IMR-90 (cell line): ENCODE measurements around the gene CTBP1. TPM values are rescaled to one million over a fixed set of nuclear protein-coding genes. Genes with fewer than 3 reads are reported as not detected.
"Not testable (repeated sequence)": the region's sequence is repeated elsewhere in the genome, so short reads cannot be mapped to it uniquely, and the experiment has no call there.

Source experiments
- ATAC-seq: fragments of 200-7000 bp; cut with Tn5 transposase; 2 replicates; pipeline ENCODE4 v1.9.1; 2020; ENCODE audit warnings: low read depth, mild to moderate bottlenecking, moderate library complexity
- BruUV-seq: library from RNA; stranded (reverse); fragments of 400-500 nt; replicated peaks from 2 replicates; lab custom pipeline; 2021; lab: Mats Ljungman, UMichigan
- CTCF ChIA-PET: fragments of 300-600 bp; formaldehyde crosslinking; extraction: SDS; loops from one replicate; lab custom pipeline; 2021; ENCODE audit warnings: antibody characterized with exemption; lab: Yijun Ruan, JAX
- POLR2A ChIA-PET: fragments of 300-600 bp; sonication (Branson Sonifier 250); formaldehyde crosslinking; loops from one replicate; lab custom pipeline; 2022; ENCODE audit warnings: antibody characterized with exemption; ENCODE audit not compliant: unreplicated experiment; lab: Charles Lee
- DNase-seq: peaks from one replicate; pipeline ENCODE4 v3.0.0; 2013
- H2AFZ ChIP-seq: replicated peaks from 2 replicates; pipeline ENCODE3; 2013; ENCODE audit warnings: low read length, mild to moderate bottlenecking; ENCODE audit not compliant: poor library complexity
- H2AK5ac ChIP-seq: 2 replicates; pipeline ENCODE4 v1.6.1; 2013; ENCODE audit warnings: low read depth, low read length, inconsistent platforms
- H2AK9ac ChIP-seq: replicated peaks from 2 replicates; pipeline ENCODE3; 2013; ENCODE audit warnings: mild to moderate bottlenecking, low read depth, low read length, moderate library complexity; ENCODE audit not compliant: poor library complexity
- H2BK120ac ChIP-seq: 2 replicates; pipeline ENCODE4 v1.6.1; 2013; ENCODE audit warnings: low read depth, low read length, inconsistent platforms
- H2BK15ac ChIP-seq: 3 replicates; pipeline ENCODE4 v1.6.1; 2013; ENCODE audit warnings: low read depth, low read length, inconsistent platforms
- H2BK20ac ChIP-seq: 2 replicates; pipeline ENCODE4 v1.6.1; 2013; ENCODE audit warnings: low read depth, mild to moderate bottlenecking, inconsistent platforms, low read length, moderate library complexity
- H2BK5ac ChIP-seq: 2 replicates; pipeline ENCODE4 v1.6.1; 2013; ENCODE audit warnings: mild to moderate bottlenecking, low read depth, low read length, inconsistent platforms; ENCODE audit not compliant: poor library complexity, severe bottlenecking
- H3K14ac ChIP-seq: replicated peaks from 2 replicates; pipeline ENCODE4 v1.6.1; 2013; ENCODE audit warnings: low read depth, low read length, inconsistent platforms
- H3K18ac ChIP-seq: 2 replicates; pipeline ENCODE4 v1.6.1; 2013; ENCODE audit warnings: low read depth, low read length, control low read depth
- H3K23ac ChIP-seq: 2 replicates; pipeline ENCODE4 v1.6.1; 2013; ENCODE audit warnings: low read depth, low read length, inconsistent platforms
- H3K27ac ChIP-seq: 2 replicates; pipeline ENCODE4 v1.5.1; 2013; ENCODE audit warnings: mild to moderate bottlenecking, control low read depth, low read length; ENCODE audit not compliant: insufficient read depth
- H3K27me3 ChIP-seq: 2 replicates; pipeline ENCODE4 v1.6.1; 2013; ENCODE audit warnings: low read length; ENCODE audit not compliant: control insufficient read depth, insufficient read depth
- H3K36me3 ChIP-seq: 2 replicates; pipeline ENCODE4 v1.6.1; 2013; ENCODE audit warnings: low read length, mixed read lengths; ENCODE audit not compliant: control insufficient read depth, insufficient read depth
- H3K4ac ChIP-seq: 2 replicates; pipeline ENCODE4 v1.6.1; 2013; ENCODE audit warnings: low read depth, low read length, inconsistent platforms
- H3K4me1 ChIP-seq: 2 replicates; pipeline ENCODE4 v1.6.1; 2013; ENCODE audit warnings: low read length, mixed read lengths; ENCODE audit not compliant: control insufficient read depth, insufficient read depth
- H3K4me2 ChIP-seq: 2 replicates; pipeline ENCODE4 v1.6.1; 2013; ENCODE audit warnings: low read depth, mild to moderate bottlenecking, control low read depth, low read length, moderate library complexity
- H3K4me3 ChIP-seq: 2 replicates; pipeline ENCODE4 v1.5.1; 2013; ENCODE audit warnings: low read depth, mild to moderate bottlenecking, control low read depth, low read length, moderate library complexity; ENCODE audit not compliant: insufficient read depth
- H3K56ac ChIP-seq: 2 replicates; pipeline ENCODE4 v1.6.1; 2013; ENCODE audit warnings: low read length, inconsistent platforms; ENCODE audit not compliant: insufficient read depth; ENCODE audit errors: extremely low read depth
- H3K79me1 ChIP-seq, 2 experiments: 2 replicates each; pipeline ENCODE4 v1.6.1; 2013; ENCODE audit warnings: low read length in 2 of 2, inconsistent platforms in 1 of 2, low read depth in 1 of 2
- H3K9ac ChIP-seq: 2 replicates; pipeline ENCODE4 v1.6.1; 2013; ENCODE audit warnings: low read depth, low read length, control low read depth
- H3K9me1 ChIP-seq: 2 replicates; pipeline ENCODE4 v1.6.1; 2013; ENCODE audit warnings: low read length, inconsistent platforms; ENCODE audit not compliant: insufficient read depth
- H3K9me3 ChIP-seq: 2 replicates; pipeline ENCODE4 v1.6.1; 2013; ENCODE audit warnings: low read length; ENCODE audit not compliant: control insufficient read depth, insufficient read depth
- H4K20me1 ChIP-seq: 2 replicates; pipeline ENCODE4 v1.6.1; 2013; ENCODE audit warnings: low read length, inconsistent platforms; ENCODE audit not compliant: insufficient read depth
- H4K5ac ChIP-seq: 2 replicates; pipeline ENCODE4 v1.6.1; 2013; ENCODE audit warnings: mild to moderate bottlenecking, low read depth, low read length, control low read depth
- H4K8ac ChIP-seq, 2 experiments: 2 replicates each; pipeline ENCODE4 v1.6.1; 2013; ENCODE audit warnings: low read depth in 2 of 2, low read length in 2 of 2, control low read depth in 1 of 2, inconsistent platforms in 1 of 2
- H4K91ac ChIP-seq: 2 replicates; pipeline ENCODE4 v1.6.1; 2013; ENCODE audit warnings: low read depth, low read length, inconsistent platforms; ENCODE audit not compliant: insufficient read depth
- WGBS, 2 experiments: methylation state at CpG; one replicate each; pipeline versions ENCODE4 v1.1.5 to v1.1.7; 2013; ENCODE audit warnings: missing lambda C conversion rate in 2 of 2; ENCODE audit not compliant: insufficient read length in 1 of 2; ENCODE audit errors: extremely low coverage in 2 of 2; 5-methylcytosine and 5-hydroxymethylcytosine counted together
- dilution Hi-C: fragments of 300-500 bp; cut with HindIII; formaldehyde crosslinking; loops from one replicate; pipeline ENCODE4 v1.14.3; 2018; ENCODE audit warnings: low sequenced_read_pairs; ENCODE audit not compliant: unreplicated experiment
- in situ Hi-C: fragments of 300-500 bp; cut with MboI; formaldehyde crosslinking; loops from 3 replicates; pipeline ENCODE4 v1.14.3; 2019; ENCODE audit warnings: low sequenced_read_pairs, inconsistent platforms, mixed read lengths
- intact Hi-C: fragments of 100-400 bp; cut with micrococcal nuclease; formaldehyde crosslinking; loops from 2 replicates; pipeline ENCODE4 v1.10.0; 2022
- polyA plus RNA-seq, 3 experiments: library from polyadenylated mRNA; depleted of rRNA; stranded (reverse); fragments of >200 nt; gene quantifications; 2 replicates each; pipeline ENCODE4 v1.2.3, GENCODE V29; 2012; ENCODE audit warnings: low replicate concordance in 1 of 3
- total RNA-seq: library from RNA; depleted of rRNA; stranded (reverse); fragments of >200 nt; gene quantifications from 2 replicates; pipeline ENCODE4 v1.2.3, GENCODE V29; 2012

CTBP1 gene
- total and polyA plus RNA-seq, 2 of the 4 experiments (the other 2 are of a cell fraction): 147 to 212 TPM

GRCh38 chr4:1236836-1237235 is 12.1 kb downstream of the CTBP1 start:
- H3K23ac ChIP-seq, ATAC-seq, H4K8ac ChIP-seq, H3K9me3 ChIP-seq, CTCF ChIA-PET, H3K14ac ChIP-seq, H3K27me3 ChIP-seq, POLR2A ChIA-PET, H4K5ac ChIP-seq, DNase-seq, dilution Hi-C loops, H3K18ac ChIP-seq, BruUV-seq, H3K4me2 ChIP-seq, H3K4me3 ChIP-seq, H2BK120ac ChIP-seq, H2AK9ac ChIP-seq, H4K91ac ChIP-seq, H3K56ac ChIP-seq, H3K4ac ChIP-seq, H2BK5ac ChIP-seq, H2AFZ ChIP-seq, H3K27ac ChIP-seq, in situ Hi-C loops, H3K9ac ChIP-seq, H3K9me1 ChIP-seq, H2BK20ac ChIP-seq, H2AK5ac ChIP-seq, intact Hi-C loops, H2BK15ac ChIP-seq: not testable (repeated sequence)
- H3K36me3 ChIP-seq: peaks cover 70% of the 10 kb centered on the region
- WGBS, 2 experiments: 97% methylated on average over 9 of the region's 13 CpGs; no CpG with 5 or more reads in 1 of the 2 experiments
- peaks cover 12% of the 10 kb centered on the region for H3K4me1 ChIP-seq
- peaks cover 69% of the 10 kb centered on the region for H4K20me1 ChIP-seq
- H3K79me1 ChIP-seq: peaks cover 9 to 72% of the 10 kb centered on the region in 2 experiments
